ENCODE results near the gene VPS41. TPM values are rescaled to one million over a fixed set of nuclear protein-coding genes. Genes with fewer than 3 reads are reported as not detected.
"Not testable (repeated sequence)": the region's sequence is repeated elsewhere in the genome, so short reads cannot be mapped to it uniquely, and the experiment has no call there.

VPS41 gene
- polyA plus RNA-seq, 3 donors: 12.7 to 62.2 (median 56.7) TPM

- Histone ChIP-seq H3K4me2 (replicated peaks; ENCODE audit: extremely low read depth, low read length, poor library complexity, severe bottlenecking) (peak overlapping the region; percentile 48), H3K4me1 (ENCODE audit: control insufficient read depth in 1 of 2, insufficient read depth in 2 of 2, low read length in 2 of 2) (peaks cover 14 to 16% of the 10 kb centered on the region in 2 donors), H3K9me3 (replicated peaks in 1 of 2; ENCODE audit: control insufficient read depth in 1 of 2, insufficient read depth in 1 of 2, low read length in 2 of 2) (no peaks in the 10 kb centered on the region), H3K27me3 (ENCODE audit: control insufficient read depth in 2 of 2, insufficient read depth in 2 of 2, low read length in 2 of 2) (no peaks in the 10 kb centered on the region), H3K36me3 (replicated peaks in 1 of 2; ENCODE audit: control insufficient read depth in 1 of 2, insufficient read depth in 2 of 2, low read length in 2 of 2) (peaks cover 7 to 32% of the 10 kb centered on the region in 2 donors), H3K4me3 (replicated peaks in 1 of 3; ENCODE audit: low read depth in 2 of 3, low read length in 3 of 3) (no peak overlapping the region), H4K20me1 (ENCODE audit: insufficient read depth, low read length) (peaks cover 5% of the 10 kb centered on the region), H3K27ac (ENCODE audit: low read depth in 1 of 2, low read length in 2 of 2) (peak overlapping the region in 1 of 2 donors; percentile 65), H2AFZ (ENCODE audit: insufficient read depth, low read depth, low read length, poor library complexity, severe bottlenecking) (no peak overlapping the region), H3K79me2 (ENCODE audit: insufficient read depth, low read length) (peaks cover 4% of the 10 kb centered on the region), H3K9ac (ENCODE audit: insufficient read depth, low read length, poor library complexity, severe bottlenecking) (no peak overlapping the region)
- intact Hi-C loops (cut with micrococcal nuclease): no loop called here
- peaks cover 21% of the 10 kb centered on the region for H3K4me1 Mint-ChIP-seq
- H3K27me3 Mint-ChIP-seq (ENCODE audit: low read depth in 3 of 3): peaks cover 0 to 2% (median 0%) of the 10 kb centered on the region in 3 donors
- H3K36me3 Mint-ChIP-seq: peaks cover 9 to 16% of the 10 kb centered on the region in 2 donors
- peaks cover 0 to 2% (median 0%) of the 10 kb centered on the region in 7 donors for H3K9me3 Mint-ChIP-seq
- no CpG with 5 or more reads among the region's 2 CpGs for WGBS (ENCODE audit: insufficient coverage)
- peak overlapping the region in 6 of 7 donors; percentile 8 to 76 (median 32) for H3K27ac Mint-ChIP-seq
- no peak overlapping the region for H3K4me3 Mint-ChIP-seq
- no peak for DNase-seq
- no peak for TF ChIP-seq CTCF (IDR thresholded peaks at IDR 0.05)
Observed at GRCh38 chr7:38855867-38856266, 53.1 kb downstream of the VPS41 start.

GRCh38 chr7:38855386-38855785, 53.6 kb downstream of the VPS41 start:
- Histone ChIP-seq H3K9ac (ENCODE audit: insufficient read depth, low read length, poor library complexity, severe bottlenecking) (no peak overlapping the region), H2AFZ (ENCODE audit: insufficient read depth, low read depth, low read length, poor library complexity, severe bottlenecking) (no peak overlapping the region), H3K4me2 (replicated peaks; ENCODE audit: extremely low read depth, low read length, poor library complexity, severe bottlenecking) (peak overlapping the region; percentile 48), H3K27ac (ENCODE audit: low read depth in 1 of 2, low read length in 2 of 2) (peak overlapping the region in 1 of 2 donors; percentile 65), H4K20me1 (ENCODE audit: insufficient read depth, low read length) (peaks cover 5% of the 10 kb centered on the region), H3K9me3 (replicated peaks in 1 of 2; ENCODE audit: control insufficient read depth in 1 of 2, insufficient read depth in 1 of 2, low read length in 2 of 2) (no peaks in the 10 kb centered on the region), H3K36me3 (replicated peaks in 1 of 2; ENCODE audit: control insufficient read depth in 1 of 2, insufficient read depth in 2 of 2, low read length in 2 of 2) (peaks cover 5 to 27% of the 10 kb centered on the region in 2 donors), H3K4me3 (replicated peaks in 1 of 3; ENCODE audit: low read depth in 2 of 3, low read length in 3 of 3) (peak overlapping the region in 1 of 3 experiments; percentile 24), H3K27me3 (ENCODE audit: control insufficient read depth in 2 of 2, insufficient read depth in 2 of 2, low read length in 2 of 2) (no peaks in the 10 kb centered on the region), H3K79me2 (ENCODE audit: insufficient read depth, low read length) (peaks cover 4% of the 10 kb centered on the region), H3K4me1 (ENCODE audit: control insufficient read depth in 1 of 2, insufficient read depth in 2 of 2, low read length in 2 of 2) (peaks cover 14 to 16% of the 10 kb centered on the region in 2 donors)
- peak; percentile 10 to 38 (median 18) for DNase-seq
- intact Hi-C loops (cut with micrococcal nuclease): no loop called here
- H3K4me3 Mint-ChIP-seq: peak overlapping the region; percentile 2 to 69
- peaks cover 0 to 2% (median 0%) of the 10 kb centered on the region in 7 donors for H3K9me3 Mint-ChIP-seq
- H3K4me1 Mint-ChIP-seq: peaks cover 21% of the 10 kb centered on the region
- no CpG with 5 or more reads among the region's 4 CpGs for WGBS (ENCODE audit: insufficient coverage)
- H3K27me3 Mint-ChIP-seq (ENCODE audit: low read depth in 3 of 3): peaks cover 0 to 2% (median 0%) of the 10 kb centered on the region in 3 donors
- no peak for TF ChIP-seq CTCF (IDR thresholded peaks at IDR 0.05)
- peak overlapping the region; percentile 17 to 84 (median 68) for H3K27ac Mint-ChIP-seq
- peaks cover 6 to 13% of the 10 kb centered on the region in 2 donors for H3K36me3 Mint-ChIP-seq

GRCh38 chr7:38854947-38855346, 54.0 kb downstream of the VPS41 start:
- H3K27me3 Mint-ChIP-seq (ENCODE audit: low read depth in 3 of 3); intact Hi-C loops (cut with micrococcal nuclease); H3K79me2 ChIP-seq (ENCODE audit: insufficient read depth, low read length); H3K9me3 ChIP-seq (replicated peaks in 1 of 2; ENCODE audit: control insufficient read depth in 1 of 2, insufficient read depth in 1 of 2, low read length in 2 of 2); H4K20me1 ChIP-seq (ENCODE audit: insufficient read depth, low read length); H2AFZ ChIP-seq (ENCODE audit: insufficient read depth, low read depth, low read length, poor library complexity, severe bottlenecking); H3K36me3 Mint-ChIP-seq; H3K27me3 ChIP-seq (ENCODE audit: control insufficient read depth in 2 of 2, insufficient read depth in 2 of 2, low read length in 2 of 2); H3K9me3 Mint-ChIP-seq; H3K9ac ChIP-seq (ENCODE audit: insufficient read depth, low read length, poor library complexity, severe bottlenecking); DNase-seq: not testable (repeated sequence)
- Mint-ChIP-seq H3K27ac (peak overlapping the region in 5 of 7 donors; percentile 17 to 84 (median 68)), H3K4me1 (peaks cover 21% of the 10 kb centered on the region), H3K4me3 (peak overlapping the region; percentile 2 to 69)
- WGBS (ENCODE audit: insufficient coverage): no CpG with 5 or more reads among the region's 7 CpGs
- peak overlapping the region in 1 of 3 experiments; percentile 24 for H3K4me3 ChIP-seq (replicated peaks in 1 of 3; ENCODE audit: low read depth in 2 of 3, low read length in 3 of 3)
- peaks cover 4 to 24% of the 10 kb centered on the region in 2 donors for H3K36me3 ChIP-seq (replicated peaks in 1 of 2; ENCODE audit: control insufficient read depth in 1 of 2, insufficient read depth in 2 of 2, low read length in 2 of 2)
- H3K27ac ChIP-seq (ENCODE audit: low read depth in 1 of 2, low read length in 2 of 2): peak overlapping the region in 1 of 2 donors; percentile 65
- peaks cover 14 to 16% of the 10 kb centered on the region in 2 donors for H3K4me1 ChIP-seq (ENCODE audit: control insufficient read depth in 1 of 2, insufficient read depth in 2 of 2, low read length in 2 of 2)
- peak overlapping the region; percentile 48 for H3K4me2 ChIP-seq (replicated peaks; ENCODE audit: extremely low read depth, low read length, poor library complexity, severe bottlenecking)

Data from CD14-positive monocyte (primary cell).